ENCODE measurements around the gene SCYL2.

The SCYL2 gene

DNA sequence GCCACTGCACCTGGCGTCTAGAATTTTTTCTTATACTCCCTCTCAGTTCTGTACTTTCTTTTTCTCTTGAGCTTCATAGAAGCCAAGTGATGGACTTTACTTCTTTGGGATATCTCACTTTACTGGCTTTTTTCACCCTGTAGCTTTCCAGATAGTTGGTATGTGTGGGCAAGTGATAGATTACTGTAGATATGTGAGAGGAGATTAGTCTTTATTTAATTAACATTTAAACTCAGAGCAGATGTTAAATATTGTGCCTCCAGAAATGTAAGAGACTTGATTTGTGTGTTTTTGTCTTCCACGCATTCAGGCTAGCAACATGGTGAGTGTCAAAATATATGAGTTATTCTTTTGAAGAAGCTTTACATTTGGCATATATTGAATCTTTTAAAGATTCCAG lies 50.4 kb downstream of the SCYL2 start:
- Histone ChIP-seq H3K36me3 (ENCODE audit: insufficient read depth) (no peaks in the 10 kb centered on the region; the same call in 1 of the 2 replicates), H3K4me3 (IDR thresholded peaks at IDR 0.05; ENCODE audit: insufficient read depth, low read depth, low read length) (no peak overlapping the region), H3K27me3 (ENCODE audit: insufficient read depth, low read depth) (no peaks in the 10 kb centered on the region), H3K4me2 (no peak overlapping the region), H3K27ac (no peak overlapping the region), H3K9ac (no peak overlapping the region), H2AFZ (ENCODE audit: low read depth) (no peak overlapping the region), H4K20me1 (ENCODE audit: insufficient read depth) (no peaks in the 10 kb centered on the region), H3K79me2 (ENCODE audit: insufficient read depth, low read depth) (no peaks in the 10 kb centered on the region), H3K4me1 (ENCODE audit: low read depth, poor library complexity, severe bottlenecking) (no peaks in the 10 kb centered on the region)
- TF ChIP-seq, protein P1, sequence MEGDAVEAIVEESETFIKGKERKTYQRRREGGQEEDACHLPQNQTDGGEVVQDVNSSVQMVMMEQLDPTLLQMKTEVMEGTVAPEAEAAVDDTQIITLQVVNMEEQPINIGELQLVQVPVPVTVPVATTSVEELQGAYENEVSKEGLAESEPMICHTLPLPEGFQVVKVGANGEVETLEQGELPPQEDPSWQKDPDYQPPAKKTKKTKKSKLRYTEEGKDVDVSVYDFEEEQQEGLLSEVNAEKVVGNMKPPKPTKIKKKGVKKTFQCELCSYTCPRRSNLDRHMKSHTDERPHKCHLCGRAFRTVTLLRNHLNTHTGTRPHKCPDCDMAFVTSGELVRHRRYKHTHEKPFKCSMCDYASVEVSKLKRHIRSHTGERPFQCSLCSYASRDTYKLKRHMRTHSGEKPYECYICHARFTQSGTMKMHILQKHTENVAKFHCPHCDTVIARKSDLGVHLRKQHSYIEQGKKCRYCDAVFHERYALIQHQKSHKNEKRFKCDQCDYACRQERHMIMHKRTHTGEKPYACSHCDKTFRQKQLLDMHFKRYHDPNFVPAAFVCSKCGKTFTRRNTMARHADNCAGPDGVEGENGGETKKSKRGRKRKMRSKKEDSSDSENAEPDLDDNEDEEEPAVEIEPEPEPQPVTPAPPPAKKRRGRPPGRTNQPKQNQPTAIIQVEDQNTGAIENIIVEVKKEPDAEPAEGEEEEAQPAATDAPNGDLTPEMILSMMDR (conservative IDR thresholded peaks at IDR 0.05; ENCODE audit: low read depth, low read length), result no peak

DNA sequence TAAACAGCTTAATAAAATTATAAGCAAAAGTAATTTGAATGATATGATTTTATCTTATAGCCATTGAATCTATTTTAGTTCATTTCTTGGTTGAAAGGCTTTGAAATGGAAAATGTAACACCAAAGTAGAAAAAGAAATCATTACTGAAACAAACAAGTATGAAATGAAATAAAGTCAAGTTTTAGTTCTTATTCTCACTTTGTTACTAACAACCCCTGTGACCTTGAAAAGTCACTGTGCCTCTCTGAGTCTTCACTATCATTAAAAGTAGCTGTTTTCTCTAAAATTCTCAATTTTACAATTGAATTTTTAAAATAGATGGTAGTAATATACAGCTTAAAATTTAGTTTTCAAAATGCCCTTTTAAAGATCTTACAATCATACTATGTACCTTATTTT lies 57.5 kb downstream of the SCYL2 start:
- Histone ChIP-seq H3K27ac (no peak overlapping the region), H3K36me3 (ENCODE audit: insufficient read depth) (no peaks in the 10 kb centered on the region), H3K27me3 (ENCODE audit: insufficient read depth, low read depth) (no peaks in the 10 kb centered on the region), H3K9ac (no peak overlapping the region), H2AFZ (ENCODE audit: low read depth) (no peak overlapping the region), H3K79me2 (ENCODE audit: insufficient read depth, low read depth) (no peaks in the 10 kb centered on the region), H3K4me2 (no peak overlapping the region), H4K20me1 (ENCODE audit: insufficient read depth) (no peaks in the 10 kb centered on the region), H3K4me3 (IDR thresholded peaks at IDR 0.05; ENCODE audit: insufficient read depth, low read depth, low read length) (no peak overlapping the region), H3K4me1 (ENCODE audit: low read depth, poor library complexity, severe bottlenecking) (peaks cover 39% of the 10 kb centered on the region)
- TF ChIP-seq, protein P1 (conservative IDR thresholded peaks at IDR 0.05; ENCODE audit: low read depth, low read length), result no peak

DNA sequence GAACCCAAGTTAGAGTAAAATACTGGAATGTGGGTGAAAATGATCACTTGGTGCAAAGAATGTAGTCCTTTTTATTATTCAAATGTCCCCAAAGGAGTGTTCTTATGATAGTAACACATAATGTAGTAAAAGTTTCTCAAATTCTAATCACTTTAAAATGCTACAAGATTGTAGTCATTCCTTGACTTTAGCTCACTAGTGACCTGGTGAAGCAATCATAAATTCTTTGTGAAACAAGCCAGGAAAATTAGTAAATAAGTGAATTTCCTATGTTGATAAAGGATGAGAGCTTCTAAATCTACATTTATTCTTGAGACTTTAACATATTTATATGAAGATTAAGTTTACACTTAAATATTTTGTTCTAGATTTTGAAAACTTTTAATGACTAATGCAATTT lies 59.2 kb downstream of the SCYL2 start:
- H3K27ac ChIP-seq, result no peak overlapping the region
- no peaks in the 10 kb centered on the region for H3K79me2 ChIP-seq (ENCODE audit: insufficient read depth, low read depth)
- TF ChIP-seq, protein P1 (conservative IDR thresholded peaks at IDR 0.05; ENCODE audit: low read depth, low read length), result no peak
- H3K27me3 ChIP-seq (ENCODE audit: insufficient read depth, low read depth), result no peaks in the 10 kb centered on the region
- H4K20me1 ChIP-seq (ENCODE audit: insufficient read depth), result no peaks in the 10 kb centered on the region
- H3K9ac ChIP-seq, result no peak overlapping the region
- no peak overlapping the region for H3K4me2 ChIP-seq
- H2AFZ ChIP-seq (ENCODE audit: low read depth), result no peak overlapping the region
- H3K4me3 ChIP-seq (IDR thresholded peaks at IDR 0.05; ENCODE audit: insufficient read depth, low read depth, low read length), result no peak overlapping the region
- peaks cover 56% of the 10 kb centered on the region for H3K4me1 ChIP-seq (ENCODE audit: low read depth, poor library complexity, severe bottlenecking)
- no peaks in the 10 kb centered on the region for H3K36me3 ChIP-seq (ENCODE audit: insufficient read depth)

DNA sequence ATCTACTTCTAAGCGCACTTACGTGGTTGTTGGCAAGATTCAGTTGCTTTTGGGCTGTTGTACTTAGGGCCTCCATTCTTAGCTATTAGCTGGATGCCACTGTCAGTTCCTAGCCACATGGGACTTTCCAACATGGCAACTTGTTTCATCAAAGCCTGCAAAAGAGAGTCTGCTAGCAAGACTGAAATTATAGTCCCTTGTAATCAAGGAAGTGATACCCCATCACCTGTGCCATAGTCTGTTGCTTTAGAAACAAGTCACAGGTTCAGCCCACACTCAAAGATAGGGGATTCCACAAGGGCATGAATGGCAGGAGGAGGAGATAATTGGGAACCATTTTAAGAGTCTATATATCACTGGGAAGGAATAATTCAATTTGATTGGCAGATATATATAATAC lies 62.8 kb downstream of the SCYL2 start:
- Histone ChIP-seq H3K9ac (peak overlapping the region; percentile 28; the same call in 1 of the 2 replicates), H3K4me3 (IDR thresholded peaks at IDR 0.05; ENCODE audit: insufficient read depth, low read depth, low read length) (no peak overlapping the region), H2AFZ (ENCODE audit: low read depth) (no peak overlapping the region), H3K79me2 (ENCODE audit: insufficient read depth, low read depth) (no peaks in the 10 kb centered on the region), H3K4me1 (ENCODE audit: low read depth, poor library complexity, severe bottlenecking) (peaks cover 46% of the 10 kb centered on the region), H3K36me3 (ENCODE audit: insufficient read depth) (no peaks in the 10 kb centered on the region), H3K4me2 (peak overlapping the region; percentile 51), H3K27ac (peak overlapping the region; percentile 90), H3K27me3 (ENCODE audit: insufficient read depth, low read depth) (no peaks in the 10 kb centered on the region), H4K20me1 (ENCODE audit: insufficient read depth) (no peaks in the 10 kb centered on the region)
- TF ChIP-seq, protein P1 (conservative IDR thresholded peaks at IDR 0.05; ENCODE audit: low read depth, low read length), result no peak

Data from KMS-11 (cell line).